GM12891 (cell line): ENCODE measurements around the gene PABPN1L.

ENCODE experiments used
- DNase-seq: peaks from one replicate; pipeline ENCODE4 v3.0.0; 2011; ENCODE audit warnings: low spot score; ENCODE audit not compliant: insufficient read length
- FAIRE-seq: peaks from 2 replicates; lab custom pipeline; 2011; peaks lifted over from hg19 to GRCh38; lab: Jason Lieb, UNC
- PAX5 ChIP-seq: IDR thresholded peaks from 2 replicates; pipeline ENCODE4 v1.6.1; 2011; ENCODE audit warnings: low read length, moderate library complexity, mild to moderate bottlenecking; ENCODE audit not compliant: insufficient read depth, severe bottlenecking
- POLR2A ChIP-seq: IDR thresholded peaks from 2 replicates; pipeline ENCODE4 v1.6.1; 2011; ENCODE audit warnings: low read depth, low read length, control low read depth
- POLR2AphosphoS5 ChIP-seq: IDR thresholded peaks from 2 replicates; pipeline ENCODE4 v1.6.1; 2011; ENCODE audit warnings: low read depth, low read length, control low read depth
- POU2F2 ChIP-seq: IDR thresholded peaks from 2 replicates; pipeline ENCODE4 v1.6.1; 2011; ENCODE audit warnings: low read depth, mild to moderate bottlenecking, control low read depth, low read length, moderate library complexity
- SPI1 ChIP-seq: IDR thresholded peaks from 2 replicates; pipeline ENCODE4 v1.6.1; 2011; ENCODE audit warnings: low read depth, low read length, control low read depth
- TAF1 ChIP-seq: IDR thresholded peaks from 2 replicates; pipeline ENCODE4 v1.6.1; 2011; ENCODE audit warnings: low read depth, low read length, control low read depth

PABPN1L gene

DNA sequence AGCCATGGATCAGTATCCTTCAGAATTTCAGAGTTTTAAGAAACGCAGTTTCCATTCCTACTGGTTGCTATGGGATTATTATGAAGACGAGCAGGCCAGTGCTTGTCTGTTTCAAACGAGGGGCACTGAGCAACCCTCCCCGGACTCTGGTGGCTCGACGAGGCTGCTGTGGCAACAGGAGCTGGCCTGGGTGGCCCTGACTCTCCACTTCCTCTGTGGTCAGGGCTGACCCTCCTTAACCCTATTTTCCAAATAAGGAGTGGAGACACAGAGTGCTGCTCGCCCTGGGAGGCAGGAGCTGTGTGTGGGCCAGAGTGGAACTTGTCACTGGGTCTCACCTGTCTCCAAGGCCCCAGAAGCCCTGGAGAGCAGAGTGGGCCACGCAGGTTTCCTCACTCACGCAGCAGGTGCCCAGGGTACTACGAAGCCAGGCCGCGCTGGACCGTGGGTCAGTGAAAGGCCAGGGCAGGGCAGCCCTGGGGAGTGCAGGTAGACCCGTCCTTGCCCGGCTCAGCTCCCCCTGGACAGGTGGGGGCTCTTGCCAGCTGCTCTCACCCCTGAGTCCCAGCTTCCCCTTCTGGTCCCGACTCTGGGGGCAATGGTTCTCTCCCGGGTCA, 13.0 kb downstream of the PABPN1L start:
- FAIRE-seq = no peak
- no peak for DNase-seq
- TF ChIP-seq POLR2AphosphoS5 (no peak), TAF1 (no peak), POU2F2 (no peak)

DNA sequence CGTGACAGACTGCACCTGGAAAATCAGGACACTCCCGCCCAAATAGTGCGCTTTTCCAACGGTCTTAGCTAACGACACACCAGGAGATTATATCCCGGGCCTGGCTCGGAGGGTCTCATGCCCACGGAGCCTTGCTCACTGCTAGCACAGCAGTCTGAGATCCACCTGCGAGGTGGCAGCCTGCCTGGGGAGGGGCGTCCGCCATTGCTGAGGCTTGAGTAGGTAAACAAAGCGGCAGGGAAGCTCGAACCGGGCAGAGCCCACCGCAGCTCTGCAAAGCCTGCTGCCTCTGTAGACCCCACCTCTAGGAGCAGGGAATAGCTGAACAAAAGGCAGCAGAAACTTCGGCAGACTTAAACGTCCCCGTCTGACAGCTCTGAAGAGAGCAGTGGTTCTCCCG, 14.8 kb downstream of the PABPN1L start:
- TF ChIP-seq PAX5 = no peak
- no peak for TF ChIP-seq TAF1
- TF ChIP-seq POLR2AphosphoS5 = no peak
- no peak for TF ChIP-seq POLR2A
- no peak for TF ChIP-seq SPI1
- no peak for TF ChIP-seq POU2F2
- FAIRE-seq = no peak

DNA sequence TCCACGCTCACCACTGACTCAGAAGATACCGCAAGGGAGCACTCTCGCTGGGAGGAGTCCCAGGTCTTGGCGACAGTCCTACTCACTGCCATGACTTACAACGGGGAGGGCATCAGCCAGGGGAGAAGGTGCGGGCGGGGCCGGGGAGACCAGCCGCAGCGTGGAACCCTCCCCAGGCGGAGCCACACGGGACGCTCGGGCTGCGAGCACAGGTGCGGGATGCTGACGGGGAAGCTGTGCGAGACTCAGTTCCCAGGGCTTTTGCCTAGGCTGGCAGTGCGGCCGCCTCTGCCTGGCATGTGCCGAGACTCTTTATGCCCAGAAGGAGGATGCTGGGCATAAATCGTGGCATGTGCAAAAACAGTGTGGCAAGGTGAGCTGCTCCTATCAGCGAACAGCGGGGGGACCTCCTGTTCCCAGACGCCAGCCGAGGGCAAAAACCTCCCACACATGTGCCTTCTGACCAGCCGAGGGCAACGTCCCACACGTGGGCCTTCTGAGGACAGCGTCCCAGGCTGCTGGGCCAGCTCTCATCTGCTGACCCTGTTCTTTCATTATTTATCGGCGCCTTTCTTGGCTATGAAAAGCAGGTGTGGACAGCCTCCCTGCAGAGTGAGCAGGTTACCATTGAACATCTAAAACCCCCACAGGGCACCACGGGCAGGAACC, 15.8 kb downstream of the PABPN1L start:
- no peak for DNase-seq
- FAIRE-seq = no peak
- no peak for TF ChIP-seq SPI1
- TF ChIP-seq POU2F2 = no peak
- TF ChIP-seq POLR2AphosphoS5 = no peak
- no peak for TF ChIP-seq TAF1
- TF ChIP-seq POLR2A = no peak
- no peak for TF ChIP-seq PAX5

More for the DNA sequence above, 14.8 kb downstream of the PABPN1L start:
- DNase-seq = no peak

DNA sequence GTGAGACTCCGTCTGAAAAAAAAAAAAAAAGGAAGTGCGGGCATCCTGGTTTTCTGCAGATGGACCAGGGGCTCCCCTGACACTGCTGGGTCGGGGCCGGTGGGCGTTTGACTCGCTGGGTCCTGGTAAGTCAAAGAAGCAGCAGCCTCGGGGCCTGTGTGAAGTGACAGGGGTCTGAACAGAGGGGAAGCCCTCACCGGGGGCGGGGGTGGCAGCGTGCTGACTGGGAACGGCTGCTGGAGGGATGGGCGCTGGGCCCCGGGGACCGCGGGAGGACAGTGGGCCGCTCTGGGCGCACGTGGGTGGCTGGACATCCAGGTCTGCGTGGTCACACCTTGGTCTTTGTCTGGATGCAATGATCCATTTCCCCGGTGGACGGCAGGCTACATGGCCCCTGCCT, 17.9 kb downstream of the PABPN1L start:
- DNase-seq = no peak
- no peak for FAIRE-seq
- no peak for TF ChIP-seq TAF1
- no peak for TF ChIP-seq POLR2AphosphoS5
- TF ChIP-seq POLR2A = no peak
- no peak for TF ChIP-seq SPI1
- TF ChIP-seq PAX5 = no peak
- no peak for TF ChIP-seq POU2F2

DNA sequence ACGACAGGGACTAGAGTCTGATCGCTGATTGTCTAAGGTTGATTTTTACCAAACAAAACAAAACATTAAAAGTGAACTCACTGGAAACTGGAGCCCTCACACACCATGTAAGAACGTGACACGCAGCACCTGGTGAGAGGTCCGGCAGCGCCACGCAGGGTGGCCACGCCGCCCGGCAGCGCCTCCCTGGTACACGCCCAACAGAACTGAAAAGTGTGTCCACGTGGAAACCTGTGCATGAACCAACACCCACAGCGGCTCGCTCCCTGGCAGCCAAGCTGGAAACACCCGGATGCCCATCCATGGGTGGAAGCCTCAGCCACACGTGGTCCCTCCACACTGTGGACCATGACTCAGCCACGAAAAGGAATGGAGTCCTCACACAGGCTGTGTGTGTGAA, 18.8 kb downstream of the PABPN1L start:
- TF ChIP-seq POLR2AphosphoS5 = no peak
- no peak for TF ChIP-seq TAF1
- TF ChIP-seq SPI1 = no peak
- no peak for TF ChIP-seq POU2F2
- TF ChIP-seq PAX5 = no peak
- no peak for TF ChIP-seq POLR2A
- DNase-seq (no peak), FAIRE-seq (no peak)

DNA sequence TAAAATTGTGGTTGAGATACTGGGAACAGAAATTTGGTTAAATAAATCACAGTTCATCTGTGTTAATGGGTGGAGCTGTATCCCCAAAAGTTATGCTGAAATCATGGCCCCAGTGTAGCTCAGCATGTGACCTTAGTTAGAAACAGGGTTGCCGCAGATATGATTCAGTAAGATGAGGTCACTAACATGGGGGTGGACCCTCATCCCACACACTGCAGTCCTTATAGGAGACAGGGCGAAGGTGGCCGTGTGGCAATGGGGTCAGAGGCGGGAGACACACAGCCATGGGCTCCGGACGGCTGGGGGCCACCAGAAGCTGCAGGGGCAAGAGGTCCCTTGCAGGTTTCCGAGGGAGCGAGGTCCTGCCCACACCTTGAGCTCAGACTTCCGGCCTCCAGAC, 20.4 kb downstream of the PABPN1L start:
- DNase-seq = no peak
- FAIRE-seq = no peak
- TF ChIP-seq POLR2AphosphoS5 (no peak), PAX5 (no peak), POLR2A (no peak), TAF1 (no peak), SPI1 (no peak), POU2F2 (no peak)

DNA sequence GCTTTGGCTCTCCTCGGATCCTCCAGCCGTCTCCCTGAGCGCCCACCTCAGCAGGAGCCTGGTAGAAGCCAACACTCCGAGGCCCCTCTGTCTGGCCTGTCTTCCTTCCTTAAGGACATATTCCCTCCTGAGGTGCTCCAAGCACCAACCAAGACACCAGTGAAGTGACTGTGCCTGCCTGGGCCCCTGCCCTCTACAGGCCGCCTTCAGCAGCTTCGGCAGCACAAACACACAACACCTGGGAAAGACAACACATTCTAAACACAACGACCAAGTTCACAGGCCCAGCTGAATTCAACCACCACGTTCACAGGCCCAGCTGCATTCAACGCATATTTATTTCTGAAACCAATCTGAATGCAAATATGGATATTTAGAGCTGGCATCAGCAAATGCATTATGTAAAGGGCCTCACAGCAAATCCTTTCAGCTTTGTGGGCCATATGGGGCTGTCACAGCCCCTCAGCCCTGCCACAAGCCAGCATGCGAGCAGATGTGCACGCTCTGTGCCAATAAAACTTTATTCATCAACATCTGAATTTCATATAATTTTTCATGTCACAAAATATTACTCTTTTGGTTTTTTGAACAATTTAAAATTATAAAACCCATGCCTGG, 21.9 kb downstream of the PABPN1L start:
- TF ChIP-seq SPI1 = no peak
- no peak for TF ChIP-seq POLR2AphosphoS5
- no peak for TF ChIP-seq PAX5
- no peak for TF ChIP-seq POLR2A
- TF ChIP-seq POU2F2 = no peak
- TF ChIP-seq TAF1 = no peak
- no peak for FAIRE-seq
- DNase-seq = no peak

DNA sequence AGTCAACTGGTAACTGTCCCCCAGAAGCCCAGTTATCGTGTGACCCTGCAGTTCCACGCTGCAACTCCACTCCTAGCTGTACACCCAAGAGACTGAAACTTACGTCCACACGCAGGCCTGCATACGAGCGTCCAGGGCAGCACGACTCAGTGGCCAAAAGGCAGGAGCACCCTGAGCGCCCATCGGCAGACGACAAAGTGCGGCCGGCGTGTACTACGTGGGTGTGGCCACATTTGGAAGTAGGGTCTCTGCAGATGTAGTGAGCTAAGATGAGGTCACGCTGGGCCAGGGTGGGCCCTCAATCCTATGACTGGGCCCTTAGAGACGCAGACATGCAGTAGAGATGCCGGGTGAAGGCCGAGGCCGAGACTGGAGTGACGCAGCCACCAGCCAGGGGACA, 23.2 kb downstream of the PABPN1L start:
- TF ChIP-seq TAF1 (no peak), POU2F2 (no peak), PAX5 (no peak)
- FAIRE-seq (no peak), DNase-seq (no peak)

DNA sequence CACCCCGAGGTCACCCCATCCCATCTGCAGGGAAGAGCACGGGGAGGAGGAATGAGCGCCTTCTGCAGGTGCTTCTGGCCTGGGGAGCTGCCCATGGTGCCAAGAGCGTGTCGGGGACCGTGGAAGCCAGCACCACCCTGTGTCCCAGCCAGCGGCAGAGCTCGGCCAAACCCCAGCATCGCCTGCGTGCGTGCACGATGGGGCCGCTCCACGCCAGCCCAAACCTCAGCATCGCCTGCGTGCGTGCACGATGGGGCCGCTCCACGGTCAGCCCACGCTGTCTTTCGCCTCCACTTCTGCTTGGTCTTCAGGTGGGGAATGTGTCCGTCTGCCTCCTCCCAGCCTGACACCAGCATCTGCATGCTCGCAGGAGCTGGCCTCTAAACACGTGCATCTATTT, 23.7 kb downstream of the PABPN1L start:
- no peak for TF ChIP-seq PAX5
- TF ChIP-seq TAF1 = no peak
- no peak for TF ChIP-seq POLR2AphosphoS5
- TF ChIP-seq POLR2A = no peak
- no peak for TF ChIP-seq SPI1
- TF ChIP-seq POU2F2 = no peak
- FAIRE-seq (no peak), DNase-seq (no peak)
